ENCODE results near the gene RSPH9. TPM values are rescaled to one million over a fixed set of nuclear protein-coding genes. Genes with fewer than 3 reads are reported as not detected.

Gene RSPH9
- 0.23 and 0.34 TPM in 2 replicates for total RNA-seq

GRCh38 chr6:43644940-43645612, at the start of gene RSPH9:
RSPH9 (plus strand) TSS chr6:43645036; CDS start chr6:43645099, 63 bp downstream.
- DNase-seq, result peak; percentile 72

GRCh38 chr6:43600595-43600994, 44.2 kb upstream of the RSPH9 start:
- no peak for DNase-seq

- DNase-seq, result peak; percentile 83
These were observed 40.7 kb upstream of the RSPH9 start for GRCh38 chr6:43604174-43604573.

- DNase-seq, result no peak
These were observed 38.8 kb upstream of the RSPH9 start for GRCh38 chr6:43606019-43606418.

- DNase-seq, result peak; percentile 92
These were observed 36.5 kb upstream of the RSPH9 start for GRCh38 chr6:43608310-43608763.

- no peak for DNase-seq
These were observed 36.0 kb upstream of the RSPH9 start for GRCh38 chr6:43608807-43609206.

- no peak for DNase-seq
These were observed 35.4 kb upstream of the RSPH9 start for GRCh38 chr6:43609402-43609801.

GRCh38 chr6:43610431-43610830, 34.4 kb upstream of the RSPH9 start:
- DNase-seq, result no peak

GRCh38 chr6:43613721-43614395, 31.0 kb upstream of the RSPH9 start:
- DNase-seq, result no peak

- DNase-seq, result no peak
These were observed 30.5 kb upstream of the RSPH9 start for GRCh38 chr6:43614396-43614730.

- DNase-seq, result no peak
These were observed 27.9 kb upstream of the RSPH9 start for GRCh38 chr6:43616725-43617472.

GRCh38 chr6:43621078-43621835, 23.6 kb upstream of the RSPH9 start:
- DNase-seq, result no peak

GRCh38 chr6:43621836-43622180, 23.0 kb upstream of the RSPH9 start:
- no peak for DNase-seq

- DNase-seq, result no peak
These were observed 22.3 kb upstream of the RSPH9 start for GRCh38 chr6:43622541-43622940.

- DNase-seq, result no peak
These were observed 20.7 kb upstream of the RSPH9 start for GRCh38 chr6:43623880-43624785.

GRCh38 chr6:43624786-43625288, 20.0 kb upstream of the RSPH9 start:
- DNase-seq, result no peak

- DNase-seq, result no peak
These were observed 19.3 kb upstream of the RSPH9 start for GRCh38 chr6:43625393-43625992.

- DNase-seq, result peak; percentile 99
These were observed 17.6 kb upstream of the RSPH9 start for GRCh38 chr6:43627008-43627825.

GRCh38 chr6:43628393-43629103, 16.3 kb upstream of the RSPH9 start:
- peak; percentile 52 for DNase-seq

- peak; percentile 99 for DNase-seq
These were observed 15.7 kb upstream of the RSPH9 start, which contains the start of gene GTPBP2 for GRCh38 chr6:43629104-43629504. GTPBP2 (minus strand) TSS chr6:43629264; CDS start chr6:43629162, 102 bp downstream.

Measured in dermis blood vessel endothelial cell (primary cell).